GM19035 (cell line): ENCODE measurements around the gene AQP1.

Source experiments
- ATAC-seq: cut with Tn5 transposase; IDR thresholded peaks from one replicate; pipeline ENCODE4 v1.9.1; 2021; ENCODE audit not compliant: unreplicated experiment

Gene AQP1

DNA sequence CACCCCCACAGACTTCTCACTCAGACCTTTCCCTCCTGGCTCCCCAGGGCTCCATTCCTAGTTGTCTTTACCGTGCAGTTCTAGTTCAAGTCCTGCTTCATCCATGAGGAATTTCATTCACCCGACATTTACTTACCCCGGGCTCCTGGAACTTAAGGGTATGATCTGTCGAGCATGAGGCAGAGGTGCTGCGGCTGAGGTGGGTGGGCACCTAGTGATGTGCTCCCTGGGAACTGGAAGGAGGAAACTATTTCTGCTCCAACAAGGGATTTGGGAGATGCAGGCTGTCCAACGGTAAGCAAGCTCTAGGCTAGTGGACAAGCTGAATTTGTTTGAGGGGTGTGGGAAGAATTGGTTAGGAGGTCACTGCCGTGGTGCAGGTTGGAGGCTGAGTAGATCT, 30.2 kb upstream of the AQP1 start:
- ATAC-seq: no peak

DNA sequence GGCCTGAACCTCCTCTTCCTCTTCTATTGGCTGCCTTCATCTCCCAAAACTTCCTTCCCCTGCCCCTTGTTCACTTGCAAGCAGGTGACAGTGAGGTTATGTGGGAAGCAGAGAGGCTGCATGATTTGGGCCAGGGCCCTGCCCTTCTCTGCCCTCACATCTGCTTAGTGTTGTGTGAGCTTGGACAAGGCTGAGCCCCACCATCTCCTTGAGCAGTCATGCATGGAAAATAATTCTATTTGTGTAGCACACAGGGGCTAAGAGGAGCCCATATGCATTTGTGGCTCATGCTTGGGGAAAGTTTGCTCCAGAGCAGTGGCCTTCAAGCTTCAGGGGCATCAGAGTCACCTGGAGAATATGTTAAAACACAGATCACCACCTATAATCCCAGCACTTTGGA, 26.8 kb upstream of the AQP1 start:
- no peak for ATAC-seq

DNA sequence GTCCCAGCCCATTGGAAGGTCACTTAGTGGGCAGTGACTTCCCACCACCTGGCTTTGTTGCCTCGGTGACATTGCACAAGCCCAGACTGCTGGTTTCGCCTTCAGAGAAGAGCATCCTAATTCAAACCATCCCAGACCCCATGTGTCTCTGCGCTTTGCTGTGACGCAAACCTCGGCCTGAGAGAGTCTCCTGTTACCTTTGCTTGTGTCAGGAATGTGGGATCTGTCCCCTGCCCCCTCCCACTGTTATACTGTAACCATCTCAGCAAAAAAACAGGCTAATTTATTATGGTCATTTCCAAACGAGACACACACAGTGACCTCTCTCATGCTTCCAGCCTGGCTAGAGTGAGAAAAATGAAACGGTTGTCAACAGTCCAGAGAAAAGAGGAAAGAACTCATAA, 25.0 kb upstream of the AQP1 start:
- no peak for ATAC-seq

- ATAC-seq: no peak
These were observed 24.2 kb upstream of the AQP1 start for GRCh38 chr7:30887464-30887872.

DNA sequence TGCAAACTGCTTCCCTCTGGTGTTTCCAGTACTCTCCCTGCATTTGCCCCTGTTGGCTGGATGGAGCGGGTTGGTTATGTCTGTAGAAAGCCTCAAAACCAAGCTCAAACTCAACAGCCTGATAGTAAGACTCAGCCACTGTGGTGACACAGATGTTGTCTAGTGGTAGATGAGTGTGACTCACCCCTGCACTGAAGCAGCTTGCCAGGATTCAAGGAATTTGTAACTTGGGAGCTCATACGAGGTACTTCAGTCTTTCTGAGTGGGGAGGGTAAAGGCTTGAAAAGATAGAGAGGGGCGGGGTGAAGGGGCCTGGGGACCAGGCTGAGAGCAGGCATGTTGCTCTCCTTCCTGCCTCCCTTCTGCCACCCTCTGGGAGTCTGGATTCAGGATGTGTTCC, 22.9 kb upstream of the AQP1 start:
- no peak for ATAC-seq

DNA sequence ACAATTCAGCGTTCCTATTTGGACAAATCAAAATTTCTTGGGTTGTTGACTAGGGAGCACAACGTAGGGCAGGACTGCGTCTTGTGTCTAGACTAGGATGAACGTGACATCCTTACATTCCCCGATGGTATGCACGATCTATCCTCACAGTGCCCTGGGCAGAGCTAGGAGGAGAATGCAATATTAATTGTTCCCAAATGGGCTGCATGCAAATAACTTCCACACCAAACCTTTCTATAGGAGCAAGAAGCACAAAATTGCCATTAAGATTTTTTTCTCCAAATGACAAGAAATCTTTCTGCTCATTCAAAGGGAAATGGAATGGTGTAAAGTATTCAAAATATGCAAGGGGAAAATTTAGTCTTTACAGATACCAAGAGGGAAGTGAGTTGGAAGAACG, 21.4 kb upstream of the AQP1 start:
- ATAC-seq: no peak

DNA sequence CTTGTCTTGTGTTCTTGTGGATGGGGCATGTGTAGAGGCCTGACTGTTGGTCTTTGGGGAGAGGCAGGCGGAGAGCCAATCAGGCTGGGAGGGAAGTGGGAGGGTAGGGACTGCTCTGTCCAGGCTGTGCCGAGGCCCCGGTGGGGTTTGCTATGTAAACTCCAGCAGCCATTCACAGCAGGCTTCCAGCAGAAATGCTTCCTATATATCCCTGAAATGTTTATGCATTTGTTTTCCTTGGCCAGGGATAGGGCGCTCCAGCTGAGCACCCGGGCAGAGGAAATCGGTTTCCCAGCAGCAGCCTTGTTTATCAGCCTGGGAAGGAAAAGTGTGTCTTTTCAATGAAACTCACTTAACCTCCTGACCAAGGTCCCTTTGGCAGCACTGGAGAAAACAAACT, 18.3 kb upstream of the AQP1 start:
- ATAC-seq: no peak

- ATAC-seq: no peak
These were observed 17.6 kb upstream of the AQP1 start for GRCh38 chr7:30894009-30894408.

GRCh38 chr7:30894866-30895605, 16.6 kb upstream of the AQP1 start:
- ATAC-seq: no peak

GRCh38 chr7:30896036-30896435, 15.6 kb upstream of the AQP1 start:
- ATAC-seq: no peak

GRCh38 chr7:30896783-30897637, 14.6 kb upstream of the AQP1 start:
- no peak for ATAC-seq

DNA sequence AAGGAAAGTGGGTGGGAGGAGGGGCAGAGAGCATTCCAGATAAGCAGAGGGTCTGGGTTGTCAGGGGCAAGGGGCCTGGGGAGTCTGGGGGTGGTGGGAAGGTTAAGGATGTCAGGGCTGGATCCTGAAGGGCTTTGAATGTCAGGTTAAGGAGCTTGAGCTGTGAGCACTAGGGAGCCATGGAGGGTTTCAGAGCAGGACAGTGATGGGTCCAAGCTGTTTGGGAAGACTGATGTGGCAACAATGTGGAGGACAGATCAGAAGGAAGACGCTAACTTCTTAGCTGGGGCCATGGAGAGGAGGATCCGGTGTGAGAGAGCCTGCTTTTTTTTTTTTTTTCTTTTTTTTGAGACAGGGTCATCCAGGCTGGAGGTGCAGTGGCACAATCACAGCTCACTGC, 13.9 kb upstream of the AQP1 start:
- no peak for ATAC-seq

DNA sequence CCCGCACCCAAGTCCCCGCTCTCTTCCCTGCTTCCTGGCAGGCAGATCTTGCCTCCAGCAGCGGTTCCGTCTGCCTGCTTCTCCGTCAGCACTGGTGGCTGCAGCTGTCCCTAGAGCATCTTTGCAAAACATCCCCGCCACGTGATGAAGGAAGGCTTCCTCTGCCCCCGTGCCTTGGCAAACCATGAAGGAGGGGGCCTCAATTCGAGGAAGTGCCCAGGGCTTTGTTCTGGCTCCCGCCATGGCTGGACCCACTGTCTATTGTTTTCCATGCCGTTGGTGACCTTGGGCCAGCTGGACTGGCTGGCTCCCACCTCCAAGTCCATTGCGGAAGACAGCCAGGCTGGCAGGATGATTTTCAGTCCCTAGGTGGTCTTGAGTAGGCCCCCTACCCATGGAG, 13.2 kb upstream of the AQP1 start:
- ATAC-seq: no peak

GRCh38 chr7:30899066-30899465, 12.6 kb upstream of the AQP1 start:
- no peak for ATAC-seq

DNA sequence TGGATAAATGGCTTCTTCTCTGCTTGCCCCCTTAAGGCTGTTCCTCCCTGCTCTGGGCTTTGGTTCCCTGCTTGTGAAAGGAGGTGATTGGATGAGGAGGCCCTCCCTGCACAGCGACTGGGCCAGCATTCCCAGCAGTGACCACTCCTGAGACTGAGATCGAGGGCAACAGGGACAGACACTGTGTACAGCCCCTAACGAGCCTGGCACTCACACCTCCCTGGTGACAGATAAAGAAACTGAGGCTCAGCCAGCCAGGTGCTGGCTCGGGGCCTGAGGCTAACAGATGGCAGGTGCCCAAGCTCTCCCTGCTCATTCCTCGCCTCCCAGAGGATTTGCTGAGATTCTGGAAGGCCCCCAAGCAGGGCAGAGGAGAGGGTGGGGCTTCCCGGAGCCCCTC, 12.0 kb upstream of the AQP1 start:
- ATAC-seq: no peak

DNA sequence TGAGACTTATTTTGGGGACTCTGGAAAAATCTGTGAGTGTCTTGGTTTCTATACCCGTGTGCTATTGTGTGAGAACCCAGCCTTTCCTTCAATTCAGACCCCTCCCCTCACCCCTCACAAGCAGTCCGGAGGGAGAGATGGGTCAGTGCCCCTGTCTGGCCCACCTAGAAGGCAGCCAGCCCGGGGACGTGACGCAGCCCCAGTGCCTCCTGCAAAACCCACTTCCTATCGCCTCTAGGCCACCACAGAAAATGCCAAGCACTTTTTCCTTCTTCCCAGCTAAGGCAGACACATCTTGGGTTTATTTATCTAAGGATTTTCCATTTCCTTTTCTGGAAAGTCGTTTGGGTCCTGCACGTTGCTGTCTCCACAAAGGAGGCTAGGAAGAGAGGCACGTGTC, 11.6 kb upstream of the AQP1 start:
- no peak for ATAC-seq

DNA sequence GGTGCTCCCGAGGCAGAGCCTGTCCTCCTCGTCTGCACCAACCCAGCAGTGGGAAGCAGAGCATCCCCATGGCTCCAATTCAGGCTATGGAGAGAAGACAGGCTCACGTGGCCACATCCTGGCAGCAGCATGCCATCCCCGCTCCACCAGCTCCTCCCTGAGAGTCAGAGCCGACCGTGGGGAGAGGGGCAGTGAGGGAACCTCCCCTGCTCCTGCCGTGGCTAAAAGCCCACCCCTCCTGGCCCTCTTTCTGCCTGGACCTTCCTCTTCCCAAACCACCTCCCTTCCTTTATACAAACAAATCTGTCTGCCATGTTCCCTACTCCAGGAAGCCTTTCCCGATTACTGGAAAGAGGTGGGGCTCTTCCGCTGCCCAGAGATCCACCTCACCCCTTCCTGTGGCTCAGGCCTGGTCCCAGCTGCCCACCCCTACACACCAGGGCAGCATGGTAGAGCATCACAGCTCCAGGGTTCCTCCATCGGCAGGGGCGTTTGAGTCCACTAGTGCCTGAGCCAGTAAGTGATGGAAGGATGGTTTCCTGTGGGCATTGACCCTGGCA, 10.8 kb upstream of the AQP1 start:
- no peak for ATAC-seq

GRCh38 chr7:30901856-30902255, 9.8 kb upstream of the AQP1 start:
- no peak for ATAC-seq

DNA sequence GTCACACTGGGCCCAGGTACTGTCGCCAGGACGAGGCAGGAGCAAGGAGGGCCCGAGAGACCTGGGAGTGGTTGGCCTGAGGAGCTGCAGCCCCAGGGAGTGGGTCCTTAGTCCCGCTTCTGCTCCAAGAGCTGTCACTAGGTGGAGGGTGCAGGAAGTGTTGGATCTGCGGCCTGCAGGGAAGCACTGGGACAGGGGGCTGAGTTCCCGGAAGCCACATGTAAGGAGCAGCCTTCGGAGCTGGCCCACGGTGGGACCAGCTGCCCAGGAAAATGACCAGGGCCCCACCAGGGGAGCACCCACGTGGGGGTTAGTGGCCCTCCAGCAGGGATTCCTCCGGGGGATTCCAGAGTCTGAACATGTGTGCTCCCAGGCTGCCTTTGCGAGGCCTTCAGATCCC, 9.2 kb upstream of the AQP1 start:
- no peak for ATAC-seq

DNA sequence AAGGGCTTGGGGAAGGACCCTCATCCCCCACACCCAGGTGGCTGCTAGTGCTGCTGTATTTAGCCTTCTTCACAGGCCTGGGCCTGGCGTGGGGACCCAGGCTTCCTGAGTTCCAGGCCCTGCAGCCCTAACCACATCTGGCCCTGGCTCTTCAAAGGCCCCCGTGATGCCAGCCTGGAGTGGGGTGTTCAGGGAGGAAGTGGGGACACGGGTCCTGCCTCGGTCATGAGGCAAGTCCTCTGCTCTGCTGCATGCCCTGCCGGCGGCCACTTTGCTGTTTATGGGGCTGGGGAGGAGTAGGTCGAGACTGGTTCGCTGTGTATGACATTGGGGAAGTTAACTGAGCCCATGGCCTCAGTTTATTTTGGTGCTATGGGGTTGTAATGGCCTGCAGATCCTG, 8.5 kb upstream of the AQP1 start:
- no peak for ATAC-seq

- ATAC-seq: no peak
These were observed 7.1 kb upstream of the AQP1 start for GRCh38 chr7:30904561-30904960.
